GM18498 (cell line): ENCODE data around the gene PLXNA4.

Experiments used
- ATAC-seq: cut with Tn5 transposase; IDR thresholded peaks from one replicate; pipeline ENCODE4 v1.9.1; 2021; ENCODE audit warnings: mild to moderate bottlenecking, moderate library complexity; ENCODE audit not compliant: unreplicated experiment

Gene PLXNA4

GRCh38 chr7:132592936-132593335 lies 16.7 kb upstream of the PLXNA4 start:
- ATAC-seq, result no peak

- ATAC-seq, result no peak
These were observed 16.1 kb upstream of the PLXNA4 start for GRCh38 chr7:132592231-132592920.

- no peak for ATAC-seq
These were observed 13.9 kb upstream of the PLXNA4 start for GRCh38 chr7:132590162-132590561.

- ATAC-seq, result no peak
These were observed 12.3 kb upstream of the PLXNA4 start for GRCh38 chr7:132588596-132588995.

GRCh38 chr7:132584796-132585494 lies 8.7 kb upstream of the PLXNA4 start:
- no peak for ATAC-seq

DNA sequence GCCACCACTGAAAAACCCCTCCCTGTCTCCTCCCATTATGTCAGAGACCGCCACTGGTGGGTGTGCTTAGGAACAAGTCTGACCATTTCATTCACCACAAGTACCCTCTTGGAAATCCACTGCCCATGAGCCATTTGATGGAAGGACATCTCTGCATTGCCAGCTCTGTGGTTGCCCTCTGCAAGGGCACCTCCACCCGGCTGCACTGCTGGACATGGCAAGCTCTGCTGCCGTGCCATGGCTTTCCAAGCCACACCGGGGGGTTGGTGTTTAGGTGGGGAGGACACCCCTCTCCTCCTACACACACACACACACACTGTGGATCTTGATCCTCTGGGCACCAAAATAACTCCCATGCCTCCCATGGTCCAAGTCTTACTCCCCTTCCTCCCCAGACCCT lies 5.2 kb upstream of the PLXNA4 start:
- no peak for ATAC-seq

- peak; percentile 74 for ATAC-seq
These were observed 4.5 kb upstream of the PLXNA4 start for GRCh38 chr7:132580717-132581285.

DNA sequence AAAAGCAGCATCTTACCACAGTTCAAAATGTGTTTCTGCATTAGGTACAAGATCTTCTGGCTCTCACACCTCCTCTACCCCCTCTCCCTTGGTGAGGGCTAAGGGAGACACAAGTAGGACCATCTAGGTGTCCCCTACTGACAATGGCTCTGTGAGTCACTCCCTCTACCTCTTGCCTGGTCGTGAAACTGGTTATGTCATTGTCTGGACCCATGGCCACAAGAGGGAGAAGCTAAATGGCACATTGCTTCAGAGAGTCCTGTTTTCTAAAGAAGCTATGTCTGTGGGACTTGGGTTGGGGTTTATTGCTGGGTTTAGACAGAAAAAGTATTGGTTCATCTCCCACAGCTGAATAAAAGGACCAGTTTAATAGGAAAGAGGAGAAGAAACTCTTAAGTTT lies 4.0 kb upstream of the PLXNA4 start:
- no peak for ATAC-seq

GRCh38 chr7:132579260-132579899 lies 3.1 kb upstream of the PLXNA4 start:
- no peak for ATAC-seq

DNA sequence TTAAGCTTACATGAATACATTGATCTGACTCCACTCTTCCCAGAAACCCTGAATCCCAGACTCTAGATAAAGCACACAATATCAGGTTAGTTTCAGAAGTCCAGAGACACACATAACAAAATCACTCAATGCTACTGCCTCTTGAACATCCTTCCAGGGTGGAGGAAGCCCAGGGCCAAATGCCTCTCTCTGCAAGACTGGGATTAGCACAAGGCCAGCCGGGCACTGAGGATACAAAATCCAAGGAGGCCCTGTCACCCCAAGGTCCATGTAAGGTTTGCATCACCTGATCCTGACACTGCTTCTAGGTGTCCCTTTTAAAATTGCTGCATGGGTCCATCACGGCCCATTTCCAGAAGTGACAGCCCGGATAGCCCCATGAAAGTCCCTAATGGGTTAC lies 2.6 kb upstream of the PLXNA4 start:
- ATAC-seq, result no peak

GRCh38 chr7:132578050-132578370 lies 1.7 kb upstream of the PLXNA4 start:
- ATAC-seq, result no peak

DNA sequence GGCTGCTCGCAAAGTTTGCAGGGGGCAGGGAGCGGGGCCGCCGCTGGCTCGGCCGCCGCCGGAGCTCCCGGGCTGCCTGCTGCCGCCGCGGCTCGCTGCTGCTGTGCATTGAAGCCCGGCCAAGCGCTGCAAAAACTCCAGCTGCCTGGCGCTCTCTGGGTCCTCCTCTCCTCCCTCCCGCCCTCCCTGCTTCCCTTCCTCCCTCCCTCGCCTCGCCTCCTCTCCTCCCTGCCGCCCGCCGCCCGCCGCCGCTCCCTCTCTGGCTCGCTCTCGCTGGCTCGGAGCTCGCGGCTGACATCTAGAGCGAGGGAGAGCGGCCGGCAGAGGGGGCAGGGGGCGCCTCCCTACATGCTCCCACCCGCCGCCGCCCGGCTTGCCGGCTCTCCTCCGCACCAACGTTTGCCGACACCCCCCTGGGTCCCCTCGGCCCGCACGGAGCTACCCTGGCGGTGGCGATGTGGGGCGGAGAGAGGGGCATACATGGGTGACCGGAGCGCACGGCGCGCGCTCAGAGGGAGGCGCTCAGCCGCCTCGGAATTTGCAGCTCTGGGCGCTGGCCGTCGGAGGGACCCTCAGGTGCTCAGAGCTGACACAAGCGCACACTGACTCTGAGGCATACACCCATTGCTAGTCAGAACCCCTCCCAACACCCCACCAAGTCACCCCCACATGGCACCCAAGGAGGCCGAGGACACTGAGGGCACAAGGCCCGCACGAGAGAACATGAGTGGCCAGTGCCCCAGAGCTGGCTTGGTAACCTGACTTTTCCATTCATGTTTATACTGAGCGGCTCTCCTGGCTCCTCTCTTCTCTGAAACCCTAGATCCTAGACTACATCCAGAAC lies 1.2 kb upstream of the PLXNA4 start:
- no peak for ATAC-seq

DNA sequence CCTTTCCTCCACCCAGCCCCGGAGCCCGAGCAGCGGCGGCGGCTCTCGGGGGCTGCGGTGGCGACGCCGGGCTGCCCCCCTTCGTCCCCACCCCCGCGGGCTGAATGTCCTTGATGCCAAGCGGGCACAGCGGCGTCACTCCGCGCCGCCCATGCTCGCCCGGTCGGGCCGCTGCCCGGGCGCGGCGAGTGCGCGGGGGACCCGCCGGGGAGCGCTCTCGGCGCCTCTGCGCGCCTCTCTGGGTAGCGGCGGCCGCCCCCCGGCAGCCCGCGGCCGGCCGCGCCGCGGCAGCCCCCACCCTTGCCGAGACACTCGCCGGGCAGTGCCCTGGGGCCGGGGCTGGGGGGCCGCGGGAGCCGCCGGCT lies 433 bp upstream of the PLXNA4 start:
- no peak for ATAC-seq

GRCh38 chr7:132575419-132575981 lies 770 bp downstream of the PLXNA4 start:
- no peak for ATAC-seq

GRCh38 chr7:132574223-132574622 lies 2.0 kb downstream of the PLXNA4 start:
- ATAC-seq, result no peak

GRCh38 chr7:132573251-132573955 lies 2.9 kb downstream of the PLXNA4 start:
- ATAC-seq, result no peak

DNA sequence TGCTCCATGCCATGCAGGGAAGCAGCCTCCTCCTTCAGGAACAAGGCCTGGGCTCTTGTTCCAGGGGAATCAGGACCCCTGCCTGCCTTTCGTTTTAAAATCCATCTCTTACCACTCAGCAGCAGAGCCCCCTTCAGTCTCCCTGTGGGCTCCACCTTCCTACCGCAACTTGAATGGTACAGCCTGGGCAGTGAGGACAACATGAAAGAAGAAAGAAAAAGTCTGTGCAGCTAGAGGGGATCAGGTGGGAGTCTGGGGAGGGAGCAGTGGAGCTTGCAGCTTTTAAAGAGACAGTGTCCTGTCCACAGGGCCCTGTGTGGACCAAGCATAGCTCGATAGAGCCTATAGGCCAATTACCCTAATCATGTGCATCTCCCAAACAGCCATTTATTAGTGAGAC lies 3.7 kb downstream of the PLXNA4 start:
- ATAC-seq, result no peak

GRCh38 chr7:132571970-132572369 lies 4.3 kb downstream of the PLXNA4 start:
- no peak for ATAC-seq

DNA sequence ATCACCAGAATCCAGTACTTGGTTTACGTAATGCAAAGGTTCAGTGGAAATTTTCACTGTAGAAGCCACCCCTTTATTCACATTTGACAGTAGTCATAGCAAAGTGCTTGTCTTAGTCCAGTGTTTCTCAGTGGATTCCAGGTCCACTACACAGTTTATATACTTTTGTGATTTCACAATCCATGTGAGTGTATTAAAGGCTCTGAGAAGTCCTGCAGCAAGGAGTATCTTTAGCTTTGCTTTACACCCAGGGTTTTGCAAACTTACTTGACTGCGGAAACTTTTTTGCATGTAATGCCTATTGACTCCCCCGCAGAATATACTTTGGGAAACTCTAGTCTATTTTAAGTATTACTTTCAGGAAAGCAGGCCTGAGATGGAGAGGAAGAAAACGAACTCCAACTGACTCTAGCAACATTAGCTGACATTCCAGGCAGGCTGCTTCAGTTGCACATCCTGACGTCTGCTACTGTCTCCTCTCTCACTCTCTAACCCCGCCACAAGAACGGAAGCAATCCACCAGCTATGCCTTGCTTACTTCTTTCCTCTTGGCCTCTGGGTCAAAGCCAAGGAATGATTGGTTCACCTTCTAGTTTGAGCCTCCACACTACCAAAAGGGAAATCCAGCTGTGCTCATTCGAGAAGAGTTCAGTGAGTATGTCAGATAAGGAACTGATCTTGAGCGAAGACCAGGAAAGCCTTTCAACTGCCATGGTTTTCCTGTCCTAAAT lies 6.2 kb downstream of the PLXNA4 start:
- no peak for ATAC-seq

DNA sequence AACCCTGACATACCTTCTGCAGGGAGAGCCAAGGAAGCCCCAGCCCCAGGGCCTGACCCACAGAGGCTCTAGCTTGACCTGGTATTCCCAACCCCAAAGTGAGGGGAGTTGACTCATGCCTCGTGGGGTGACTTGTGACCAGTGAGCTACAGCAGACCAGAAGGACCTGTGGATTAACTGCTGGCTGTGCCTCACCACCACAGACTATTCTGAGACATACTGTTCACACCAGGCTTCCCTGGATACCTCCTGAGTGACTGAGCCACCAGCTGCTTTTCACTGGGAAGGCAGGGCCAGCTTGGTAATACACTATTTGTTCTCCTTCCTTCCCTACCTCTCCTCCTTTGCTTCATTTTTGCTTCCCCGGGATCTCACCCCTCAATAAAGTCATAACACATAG lies 7.3 kb downstream of the PLXNA4 start:
- ATAC-seq, result no peak
